GM23338 (cell line): ENCODE data around the gene SRRD. TPM values are rescaled to one million over a fixed set of nuclear protein-coding genes. Genes with fewer than 3 reads are reported as not detected.

Experiments
- ATAC-seq: fragments of 200-7000 bp; cut with Tn5 transposase; 3 replicates; pipeline ENCODE4 v1.9.1; 2020
- DNase-seq: peaks from one replicate; pipeline ENCODE4 v3.0.0-alpha.2; 2015; ENCODE audit warnings: low spot score
- H2AFZ ChIP-seq: fragments of 200-600 bp; sonication (generic); 2 replicates; pipeline ENCODE4 v1.8.0; 2016; ENCODE audit warnings: antibody characterized with exemption, mild to moderate bottlenecking, moderate library complexity
- H3F3A ChIP-seq: fragments of 200-600 bp; sonication (generic); replicated peaks from 2 replicates; pipeline ENCODE4 v1.8.0; 2017; ENCODE audit warnings: antibody characterized with exemption, mixed run types, low read depth
- H3K27ac ChIP-seq: fragments of 200-600 bp; sonication (generic); 2 replicates; pipeline ENCODE4 v1.6.1; 2016; ENCODE audit warnings: low read depth
- H3K27me3 ChIP-seq: fragments of 200-600 bp; sonication (generic); 2 replicates; pipeline ENCODE4 v1.8.0; 2016; ENCODE audit warnings: mild to moderate bottlenecking, mixed run types, moderate library complexity; ENCODE audit not compliant: insufficient read depth
- H3K36me3 ChIP-seq: fragments of 200-600 bp; sonication (generic); 2 replicates; pipeline ENCODE4 v1.8.0; 2016; ENCODE audit warnings: mild to moderate bottlenecking; ENCODE audit not compliant: insufficient read depth
- H3K4me1 ChIP-seq: fragments of 200-600 bp; sonication (generic); 2 replicates; pipeline ENCODE4 v1.8.0; 2016; ENCODE audit warnings: mild to moderate bottlenecking, moderate library complexity; ENCODE audit not compliant: insufficient read depth
- H3K4me2 ChIP-seq: fragments of 200-600 bp; sonication (generic); 2 replicates; pipeline ENCODE4 v1.7.1; 2017; ENCODE audit warnings: mixed run types
- H3K4me3 ChIP-seq: fragments of 200-600 bp; sonication (generic); 2 replicates; pipeline ENCODE4 v1.6.1; 2016; ENCODE audit warnings: mixed run types
- H3K79me2 ChIP-seq: fragments of 200-600 bp; sonication (generic); replicated peaks from 2 replicates; pipeline ENCODE4 v1.8.0; 2017; ENCODE audit warnings: mild to moderate bottlenecking; ENCODE audit not compliant: insufficient read depth
- H3K9me2 ChIP-seq: fragments of 200-600 bp; sonication (generic); 2 replicates; pipeline ENCODE4 v1.8.0; 2017; ENCODE audit not compliant: insufficient read depth
- H4K20me1 ChIP-seq: fragments of 200-600 bp; sonication (generic); replicated peaks from 2 replicates; pipeline ENCODE4 v1.8.0; 2017; ENCODE audit warnings: mild to moderate bottlenecking; ENCODE audit not compliant: insufficient read depth
- H3K27ac Mint-ChIP-seq: 2 replicates; pipeline ENCODE4 v1.8.0; 2020; ENCODE audit warnings: inconsistent platforms, mild to moderate bottlenecking, moderate library complexity, mixed read lengths
- H3K27me3 Mint-ChIP-seq: 3 replicates; pipeline ENCODE4 v1.8.0; 2022; ENCODE audit warnings: low read depth, mild to moderate bottlenecking, moderate library complexity, mixed read lengths, inconsistent platforms; ENCODE audit not compliant: insufficient read depth, poor library complexity
- H3K36me3 Mint-ChIP-seq: 3 replicates; pipeline ENCODE4 v1.8.0; 2021; ENCODE audit warnings: low read depth, mild to moderate bottlenecking, inconsistent platforms, moderate library complexity, mixed read lengths
- H3K4me1 Mint-ChIP-seq: 3 replicates; pipeline ENCODE4 v1.8.0; 2020; ENCODE audit warnings: mild to moderate bottlenecking, inconsistent platforms, mixed read lengths
- H3K4me3 Mint-ChIP-seq: 3 replicates; pipeline ENCODE4 v1.8.0; 2021; ENCODE audit warnings: moderate library complexity, mild to moderate bottlenecking, inconsistent platforms, mixed read lengths
- H3K9me3 Mint-ChIP-seq: 3 replicates; pipeline ENCODE4 v1.8.0; 2020; ENCODE audit warnings: moderate library complexity, mild to moderate bottlenecking, inconsistent platforms, mixed read lengths
- CREB1 ChIP-seq: fragments of 250-450 bp; sonication (Bioruptor Pico); IDR thresholded peaks from 2 replicates; pipeline ENCODE4 v1.5.0; 2020; ENCODE audit warnings: low read depth, mild to moderate bottlenecking, moderate library complexity
- ETS1 ChIP-seq: IDR thresholded peaks from 2 replicates; pipeline ENCODE4 v1.6.1; 2016; ENCODE audit warnings: antibody characterized with exemption
- EZH2 ChIP-seq: fragments of 200-600 bp; sonication (generic); IDR thresholded peaks from one replicate; pipeline ENCODE4 v1.8.0; 2017; ENCODE audit warnings: antibody characterized with exemption, mild to moderate bottlenecking, low read depth; ENCODE audit not compliant: unreplicated experiment
- EZH2phosphoT487 ChIP-seq: fragments of 200-600 bp; sonication (generic); IDR thresholded peaks from one replicate; pipeline ENCODE4 v1.8.1; 2018; ENCODE audit warnings: antibody characterized with exemption; ENCODE audit not compliant: unreplicated experiment
- JUNB ChIP-seq: IDR thresholded peaks from one replicate; pipeline ENCODE4 v1.6.1; 2016; ENCODE audit warnings: antibody characterized with exemption; ENCODE audit not compliant: unreplicated experiment
- POLR2AphosphoS5 ChIP-seq: IDR thresholded peaks from 2 replicates; pipeline ENCODE4 v1.6.1; 2016; ENCODE audit warnings: antibody characterized with exemption, low read depth
- STAT1 ChIP-seq: IDR thresholded peaks from one replicate; pipeline ENCODE4 v1.6.1; 2016; ENCODE audit warnings: antibody characterized with exemption; ENCODE audit not compliant: unreplicated experiment
- ZNF114 ChIP-seq: fragments of 250-450 bp; sonication (Bioruptor Pico); IDR thresholded peaks from 2 replicates; pipeline ENCODE4 v1.5.0; 2020; ENCODE audit warnings: mild to moderate bottlenecking, moderate library complexity
- ZNF331 ChIP-seq: fragments of 250-450 bp; sonication (Bioruptor Pico); IDR thresholded peaks from 2 replicates; pipeline ENCODE4 v1.5.0; 2020; ENCODE audit warnings: low read depth, mild to moderate bottlenecking, moderate library complexity
- polyA plus RNA-seq: library from polyadenylated mRNA; unstranded; fragments of >200 nt; fragmentation: Nextera tagmentation; extraction: Ambion mirVana; gene quantifications from 2 replicates; pipeline ENCODE4 v1.2.1, GENCODE V29; 2016
- total RNA-seq: library from RNA; depleted of rRNA; stranded (reverse); fragments of >200 nt; shearing (Covaris generic); gene quantifications from 2 replicates; pipeline ENCODE4 v1.2.3, GENCODE V29; 2014
- TF ChIP-seq, protein P1 (sequence below): fragments of 250-450 bp; sonication (Bioruptor Pico); IDR thresholded peaks from 2 replicates; pipeline ENCODE4 v1.5.0; 2020; ENCODE audit warnings: mild to moderate bottlenecking, moderate library complexity
- TF ChIP-seq, protein P2 (sequence below), 2 experiments: fragments of 200-600 bp in 1 of 2; sonication (generic) in 1 of 2; conservative IDR thresholded peaks; 2 replicates each; pipeline versions ENCODE4 v1.5.1 to v1.6.1; 2016 to 2017; ENCODE audit warnings: antibody characterized with exemption in 2 of 2, low read depth in 2 of 2, mild to moderate bottlenecking in 2 of 2, moderate library complexity in 1 of 2

The SRRD gene
- total and polyA plus RNA-seq, 2 experiments from 2014 or later: 17.8 to 23.2 TPM

- Histone ChIP-seq H3K9me2 (no peaks in the 10 kb centered on the region), H3K4me1 (no peaks in the 10 kb centered on the region), H3K79me2 (peaks cover 15% of the 10 kb centered on the region; the same call in 1 of the 2 replicates), H3K4me2 (no peak overlapping the region), H3K36me3 (peaks cover 28% of the 10 kb centered on the region), H3K4me3 (no peak overlapping the region), H4K20me1 (no peaks in the 10 kb centered on the region; the same call in none of the 2 replicates), H3F3A (peaks cover 11% of the 10 kb centered on the region; the same call in 1 of the 2 replicates), H3K27me3 (no peaks in the 10 kb centered on the region), H2AFZ (no peak overlapping the region), H3K27ac (no peak overlapping the region)
- DNase-seq (no peak), ATAC-seq (no peak)
- TF ChIP-seq ZNF114 (CRISPR knock-in tag) (no peak), STAT1 (no peak), ETS1 (no peak), CREB1 (CRISPR knock-in tag) (no peak), EZH2phosphoT487 (no peak), ZNF331 (no peak), EZH2 (no peak), POLR2AphosphoS5 (no peak), JUNB (no peak)
- TF ChIP-seq, protein P1, sequence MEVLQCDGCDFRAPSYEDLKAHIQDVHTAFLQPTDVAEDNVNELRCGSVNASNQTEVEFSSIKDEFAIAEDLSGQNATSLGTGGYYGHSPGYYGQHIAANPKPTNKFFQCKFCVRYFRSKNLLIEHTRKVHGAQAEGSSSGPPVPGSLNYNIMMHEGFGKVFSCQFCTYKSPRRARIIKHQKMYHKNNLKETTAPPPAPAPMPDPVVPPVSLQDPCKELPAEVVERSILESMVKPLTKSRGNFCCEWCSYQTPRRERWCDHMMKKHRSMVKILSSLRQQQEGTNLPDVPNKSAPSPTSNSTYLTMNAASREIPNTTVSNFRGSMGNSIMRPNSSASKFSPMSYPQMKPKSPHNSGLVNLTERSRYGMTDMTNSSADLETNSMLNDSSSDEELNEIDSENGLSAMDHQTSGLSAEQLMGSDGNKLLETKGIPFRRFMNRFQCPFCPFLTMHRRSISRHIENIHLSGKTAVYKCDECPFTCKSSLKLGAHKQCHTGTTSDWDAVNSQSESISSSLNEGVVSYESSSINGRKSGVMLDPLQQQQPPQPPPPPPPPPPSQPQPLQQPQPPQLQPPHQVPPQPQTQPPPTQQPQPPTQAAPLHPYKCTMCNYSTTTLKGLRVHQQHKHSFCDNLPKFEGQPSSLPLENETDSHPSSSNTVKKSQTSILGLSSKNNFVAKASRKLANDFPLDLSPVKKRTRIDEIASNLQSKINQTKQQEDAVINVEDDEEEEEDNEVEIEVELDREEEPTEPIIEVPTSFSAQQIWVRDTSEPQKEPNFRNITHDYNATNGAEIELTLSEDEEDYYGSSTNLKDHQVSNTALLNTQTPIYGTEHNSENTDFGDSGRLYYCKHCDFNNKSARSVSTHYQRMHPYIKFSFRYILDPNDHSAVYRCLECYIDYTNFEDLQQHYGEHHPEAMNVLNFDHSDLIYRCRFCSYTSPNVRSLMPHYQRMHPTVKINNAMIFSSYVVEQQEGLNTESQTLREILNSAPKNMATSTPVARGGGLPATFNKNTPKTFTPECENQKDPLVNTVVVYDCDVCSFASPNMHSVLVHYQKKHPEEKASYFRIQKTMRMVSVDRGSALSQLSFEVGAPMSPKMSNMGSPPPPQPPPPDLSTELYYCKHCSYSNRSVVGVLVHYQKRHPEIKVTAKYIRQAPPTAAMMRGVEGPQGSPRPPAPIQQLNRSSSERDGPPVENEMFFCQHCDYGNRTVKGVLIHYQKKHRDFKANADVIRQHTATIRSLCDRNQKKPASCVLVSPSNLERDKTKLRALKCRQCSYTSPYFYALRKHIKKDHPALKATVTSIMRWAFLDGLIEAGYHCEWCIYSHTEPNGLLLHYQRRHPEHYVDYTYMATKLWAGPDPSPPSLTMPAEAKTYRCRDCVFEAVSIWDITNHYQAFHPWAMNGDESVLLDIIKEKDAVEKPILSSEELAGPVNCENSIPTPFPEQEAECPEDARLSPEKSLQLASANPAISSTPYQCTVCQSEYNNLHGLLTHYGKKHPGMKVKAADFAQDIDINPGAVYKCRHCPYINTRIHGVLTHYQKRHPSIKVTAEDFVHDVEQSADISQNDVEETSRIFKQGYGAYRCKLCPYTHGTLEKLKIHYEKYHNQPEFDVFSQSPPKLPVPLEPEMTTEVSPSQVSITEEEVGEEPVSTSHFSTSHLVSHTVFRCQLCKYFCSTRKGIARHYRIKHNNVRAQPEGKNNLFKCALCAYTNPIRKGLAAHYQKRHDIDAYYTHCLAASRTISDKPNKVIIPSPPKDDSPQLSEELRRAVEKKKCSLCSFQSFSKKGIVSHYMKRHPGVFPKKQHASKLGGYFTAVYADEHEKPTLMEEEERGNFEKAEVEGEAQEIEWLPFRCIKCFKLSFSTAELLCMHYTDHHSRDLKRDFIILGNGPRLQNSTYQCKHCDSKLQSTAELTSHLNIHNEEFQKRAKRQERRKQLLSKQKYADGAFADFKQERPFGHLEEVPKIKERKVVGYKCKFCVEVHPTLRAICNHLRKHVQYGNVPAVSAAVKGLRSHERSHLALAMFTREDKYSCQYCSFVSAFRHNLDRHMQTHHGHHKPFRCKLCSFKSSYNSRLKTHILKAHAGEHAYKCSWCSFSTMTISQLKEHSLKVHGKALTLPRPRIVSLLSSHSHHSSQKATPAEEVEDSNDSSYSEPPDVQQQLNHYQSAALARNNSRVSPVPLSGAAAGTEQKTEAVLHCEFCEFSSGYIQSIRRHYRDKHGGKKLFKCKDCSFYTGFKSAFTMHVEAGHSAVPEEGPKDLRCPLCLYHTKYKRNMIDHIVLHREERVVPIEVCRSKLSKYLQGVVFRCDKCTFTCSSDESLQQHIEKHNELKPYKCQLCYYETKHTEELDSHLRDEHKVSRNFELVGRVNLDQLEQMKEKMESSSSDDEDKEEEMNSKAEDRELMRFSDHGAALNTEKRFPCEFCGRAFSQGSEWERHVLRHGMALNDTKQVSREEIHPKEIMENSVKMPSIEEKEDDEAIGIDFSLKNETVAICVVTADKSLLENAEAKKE (CRISPR knock-in tag): no peak
- TF ChIP-seq, protein P2, sequence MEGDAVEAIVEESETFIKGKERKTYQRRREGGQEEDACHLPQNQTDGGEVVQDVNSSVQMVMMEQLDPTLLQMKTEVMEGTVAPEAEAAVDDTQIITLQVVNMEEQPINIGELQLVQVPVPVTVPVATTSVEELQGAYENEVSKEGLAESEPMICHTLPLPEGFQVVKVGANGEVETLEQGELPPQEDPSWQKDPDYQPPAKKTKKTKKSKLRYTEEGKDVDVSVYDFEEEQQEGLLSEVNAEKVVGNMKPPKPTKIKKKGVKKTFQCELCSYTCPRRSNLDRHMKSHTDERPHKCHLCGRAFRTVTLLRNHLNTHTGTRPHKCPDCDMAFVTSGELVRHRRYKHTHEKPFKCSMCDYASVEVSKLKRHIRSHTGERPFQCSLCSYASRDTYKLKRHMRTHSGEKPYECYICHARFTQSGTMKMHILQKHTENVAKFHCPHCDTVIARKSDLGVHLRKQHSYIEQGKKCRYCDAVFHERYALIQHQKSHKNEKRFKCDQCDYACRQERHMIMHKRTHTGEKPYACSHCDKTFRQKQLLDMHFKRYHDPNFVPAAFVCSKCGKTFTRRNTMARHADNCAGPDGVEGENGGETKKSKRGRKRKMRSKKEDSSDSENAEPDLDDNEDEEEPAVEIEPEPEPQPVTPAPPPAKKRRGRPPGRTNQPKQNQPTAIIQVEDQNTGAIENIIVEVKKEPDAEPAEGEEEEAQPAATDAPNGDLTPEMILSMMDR (conservative IDR thresholded peaks at IDR 0.05; ENCODE audit: low read depth in 2 of 2): no peak
- Mint-ChIP-seq H3K27ac (no peak overlapping the region), H3K4me3 (no peak overlapping the region), H3K9me3 (no peaks in the 10 kb centered on the region), H3K27me3 (peaks cover 2% of the 10 kb centered on the region), H3K36me3 (peaks cover 68% of the 10 kb centered on the region), H3K4me1 (peaks cover 6% of the 10 kb centered on the region; the same call in 2 of the 3 replicates)
Observed at GRCh38 chr22:26464312-26464711, 19.4 kb upstream of the SRRD start.
